HG03108 (cell line): ENCODE data around the gene L3MBTL1.
A peak's percentile ranks its signal among the peaks of the same experiment; 100 is the strongest.
"Not testable (repeated sequence)": the region's sequence is repeated elsewhere in the genome, so short reads cannot be mapped to it uniquely, and the experiment has no call there.

Experiments used
- ATAC-seq: cut with Tn5 transposase; IDR thresholded peaks from one replicate; pipeline ENCODE4 v1.9.1; 2021; ENCODE audit warnings: moderate library complexity; ENCODE audit not compliant: unreplicated experiment

The L3MBTL1 gene

DNA sequence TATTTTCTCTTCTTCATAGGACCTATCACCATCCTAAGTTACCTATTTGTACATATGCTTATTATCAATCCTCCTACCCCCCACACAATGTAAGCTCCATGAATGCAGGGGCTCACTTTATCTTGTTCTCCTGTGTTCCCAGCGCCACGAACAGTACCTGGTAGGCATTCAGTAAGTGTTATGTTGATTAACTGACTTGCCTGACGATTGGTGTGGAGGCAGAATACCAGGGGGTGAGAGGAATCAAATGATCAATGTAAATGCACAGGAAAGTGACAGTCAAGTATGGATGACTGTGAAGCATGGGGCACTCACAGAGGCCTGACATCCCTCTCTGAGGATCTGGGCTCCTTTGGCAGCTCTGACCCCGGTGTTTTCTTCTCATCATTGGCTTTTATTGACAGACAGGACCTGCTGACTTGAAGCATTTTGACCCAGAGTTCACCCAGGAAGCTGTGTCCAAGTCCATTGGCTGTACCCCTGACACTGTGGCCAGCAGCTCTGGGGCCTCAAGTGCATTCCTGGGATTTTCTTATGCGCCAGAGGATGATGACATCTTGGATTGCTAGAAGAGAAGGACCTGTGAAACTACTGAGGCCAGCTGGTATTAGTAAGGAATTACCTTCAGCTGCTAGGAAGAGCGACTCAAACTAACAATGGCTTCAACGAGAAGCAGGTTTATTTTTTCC lies 77.1 kb downstream of the L3MBTL1 start:
- no peak for ATAC-seq

- ATAC-seq, result no peak
Observed at GRCh38 chr20:43586641-43587040, 79.1 kb downstream of the L3MBTL1 start.

DNA sequence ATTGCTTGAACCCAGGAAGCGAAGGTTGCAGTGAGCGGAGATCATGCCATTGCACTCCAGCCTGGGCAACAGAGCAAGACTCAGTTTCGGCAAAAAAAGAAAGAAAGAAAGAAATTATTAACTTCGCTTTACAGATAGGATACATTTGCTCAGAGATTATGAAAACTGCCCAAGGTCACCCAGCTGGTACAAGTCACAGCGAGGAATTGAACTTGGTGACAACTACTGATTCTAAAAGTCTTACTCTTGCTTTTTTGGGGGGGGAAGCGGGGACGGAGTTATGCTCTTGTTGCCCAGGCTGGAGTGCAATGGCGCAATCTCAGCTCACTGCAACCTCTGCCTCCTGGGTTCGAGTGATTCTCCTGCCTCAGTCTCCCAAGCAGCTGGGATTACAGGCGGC lies 81.0 kb downstream of the L3MBTL1 start:
- ATAC-seq, result not testable (repeated sequence)

GRCh38 chr20:43590036-43590391 lies 82.5 kb downstream of the L3MBTL1 start:
- ATAC-seq, result no peak

GRCh38 chr20:43590392-43591303 lies 83.2 kb downstream of the L3MBTL1 start, which contains the start of gene IFT52:
TSS of gene IFT52 (plus strand) at chr20:43590937. CDS start at chr20:43594699, 3,762 bp downstream.
- peak; percentile 97 for ATAC-seq
